ENCODE measurements around the gene MGAT5.
A peak's percentile ranks its signal among the peaks of the same experiment; 100 is the strongest.

MGAT5 gene

DNA sequence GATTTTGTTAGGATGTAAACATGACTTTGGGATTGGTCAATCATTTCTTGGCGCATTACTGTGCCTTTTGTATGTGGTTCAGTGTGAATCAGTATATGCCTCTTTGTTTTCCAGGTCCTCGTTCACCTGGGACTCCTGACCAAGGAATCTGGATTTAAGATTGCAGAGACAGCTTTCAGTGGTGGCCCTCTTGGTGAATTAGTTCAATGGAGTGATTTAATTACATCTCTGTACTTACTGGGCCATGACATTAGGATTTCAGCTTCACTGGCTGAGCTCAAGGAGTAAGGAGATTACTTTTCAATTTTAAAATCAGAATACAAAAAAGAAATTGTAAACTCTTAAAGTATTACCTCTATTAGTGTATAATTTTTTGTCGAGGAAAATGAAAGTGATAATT, 87.6 kb downstream of the MGAT5 start:
- no peak for FAIRE-seq

DNA sequence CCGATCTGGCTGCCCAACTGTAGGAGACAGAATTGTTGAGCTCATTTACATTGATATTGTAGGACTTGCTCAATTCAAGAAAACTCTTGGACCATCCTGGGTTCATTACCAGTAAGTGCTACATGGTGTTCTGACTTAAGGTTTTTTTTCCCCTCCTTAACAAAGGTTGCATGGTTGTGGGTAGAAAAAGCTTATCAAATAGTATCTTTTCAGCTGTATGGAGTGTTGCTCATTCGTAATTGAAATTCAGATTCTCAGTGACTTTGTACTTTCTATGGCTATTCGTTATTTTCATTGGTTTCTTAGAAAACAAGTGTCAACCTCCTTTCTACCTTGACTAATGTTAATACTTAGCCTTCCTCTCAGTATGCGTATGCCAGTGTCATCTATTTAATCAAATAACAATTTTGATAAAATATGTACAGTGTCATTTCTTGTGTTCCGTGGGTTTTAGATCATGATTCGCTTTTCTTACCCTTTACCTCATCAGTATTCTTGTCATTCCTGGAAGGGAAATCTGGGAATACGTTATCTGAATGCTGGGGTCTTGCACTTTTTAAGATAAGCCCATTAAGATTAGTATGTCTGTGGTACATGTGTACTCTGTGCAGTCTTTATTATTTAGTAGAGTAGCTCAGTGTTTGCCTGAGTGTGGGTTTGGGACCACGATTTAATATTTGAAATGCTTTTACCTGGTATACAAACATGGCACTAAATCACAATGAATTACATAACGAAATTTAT, 91.3 kb downstream of the MGAT5 start:
- FAIRE-seq, result no peak

DNA sequence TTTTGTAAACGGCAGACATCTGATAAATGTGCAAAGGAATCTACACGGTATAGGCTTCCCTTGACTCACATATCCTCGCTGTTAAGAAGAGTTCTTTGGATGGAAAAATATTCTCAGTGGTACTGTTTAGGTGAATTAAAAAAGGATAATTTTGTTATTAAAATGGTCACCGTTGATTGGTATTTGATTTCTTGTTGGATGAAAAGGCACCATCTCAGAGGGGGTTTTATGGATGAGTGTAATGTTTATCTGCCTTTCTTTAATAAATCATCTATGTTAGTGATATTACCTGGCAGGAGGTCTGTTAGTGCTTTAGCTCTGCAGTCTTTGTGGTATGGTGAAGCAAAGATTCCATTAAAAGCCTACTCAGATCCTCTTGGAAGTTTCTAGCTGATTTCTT, 92.3 kb downstream of the MGAT5 start:
- FAIRE-seq, result no peak

GRCh38 chr2:134347756-134348155, 93.9 kb downstream of the MGAT5 start:
- no peak for FAIRE-seq

- FAIRE-seq, result peak; percentile 65
Observed at GRCh38 chr2:134348239-134348638, 94.4 kb downstream of the MGAT5 start.

DNA sequence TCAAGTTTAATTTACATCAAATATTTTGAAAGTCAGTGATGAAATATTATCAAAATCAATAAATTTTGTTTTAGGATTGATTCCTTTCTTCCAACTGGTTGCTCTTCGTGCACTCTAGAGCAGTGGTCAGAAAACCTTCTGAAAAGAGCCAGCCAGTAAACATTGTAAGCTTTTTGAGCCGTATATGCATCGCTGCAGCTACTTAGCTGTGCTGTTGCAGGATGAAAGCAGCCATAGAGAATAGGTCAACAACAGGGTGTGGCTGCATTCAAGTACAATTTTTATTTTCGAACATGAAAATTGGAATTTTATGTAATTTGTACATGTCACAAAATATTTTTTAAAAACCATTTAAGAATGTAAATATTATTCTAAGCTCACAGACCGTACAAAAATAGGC, 94.9 kb downstream of the MGAT5 start:
- FAIRE-seq, result peak; percentile 88

DNA sequence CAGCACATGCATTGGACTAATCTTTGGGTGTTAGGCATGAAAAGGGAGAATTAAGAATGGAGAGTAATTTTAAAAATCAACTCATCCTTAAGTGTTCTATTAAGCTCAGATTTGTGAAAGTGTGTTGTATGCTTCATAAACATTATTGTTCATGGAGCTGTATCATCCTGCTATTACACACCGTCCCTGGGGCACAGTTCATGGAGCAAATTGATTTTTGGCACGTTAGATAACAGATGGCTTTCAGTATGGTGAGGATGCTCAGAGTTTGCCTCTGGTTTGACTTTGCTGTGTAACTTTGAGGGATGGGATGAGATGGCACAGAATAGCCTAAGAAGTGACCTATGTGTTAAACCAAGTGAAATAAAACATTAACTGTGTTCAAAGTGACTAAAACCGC, 97.1 kb downstream of the MGAT5 start:
- FAIRE-seq, result no peak

GRCh38 chr2:134351899-134352298, 98.0 kb downstream of the MGAT5 start:
- no peak for FAIRE-seq

DNA sequence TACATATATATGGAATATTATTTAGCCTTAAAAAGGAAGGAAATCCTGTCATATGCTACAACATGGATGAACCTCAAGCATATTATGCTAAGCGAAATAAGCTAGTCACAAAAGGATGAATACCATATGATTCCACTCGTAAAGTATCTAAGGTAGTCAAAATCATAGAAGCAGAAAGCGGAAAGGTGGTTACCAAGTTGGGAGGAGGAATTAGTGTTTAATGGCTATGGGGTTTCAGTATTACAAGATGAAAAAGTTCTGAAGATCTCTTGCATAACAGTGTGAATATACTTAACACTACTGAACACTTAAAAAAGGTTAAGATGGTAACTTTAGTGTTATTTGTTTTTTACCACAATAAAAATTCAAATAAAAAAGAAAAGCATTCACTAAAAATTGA, 99.0 kb downstream of the MGAT5 start:
- FAIRE-seq, result no peak

DNA sequence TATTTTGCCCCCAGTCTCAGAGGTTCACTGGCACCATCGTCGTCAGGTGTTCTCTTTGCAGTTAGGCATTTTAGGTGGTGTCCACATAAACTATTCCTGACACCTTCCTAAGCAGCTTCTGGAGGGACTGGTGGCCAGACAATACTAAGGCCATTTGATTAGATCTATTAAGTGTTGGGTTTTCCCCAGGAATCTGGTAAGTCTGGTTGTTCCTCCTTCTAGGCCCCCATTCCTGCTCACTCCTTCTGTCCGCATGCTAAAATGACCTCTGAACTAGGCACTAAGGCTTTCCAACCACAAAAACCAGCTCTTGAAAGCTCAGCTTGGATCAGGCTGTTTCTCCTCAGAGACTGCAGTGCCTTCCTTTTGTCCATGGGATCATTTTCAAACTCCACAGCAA, 100.7 kb downstream of the MGAT5 start:
- FAIRE-seq, result no peak

DNA sequence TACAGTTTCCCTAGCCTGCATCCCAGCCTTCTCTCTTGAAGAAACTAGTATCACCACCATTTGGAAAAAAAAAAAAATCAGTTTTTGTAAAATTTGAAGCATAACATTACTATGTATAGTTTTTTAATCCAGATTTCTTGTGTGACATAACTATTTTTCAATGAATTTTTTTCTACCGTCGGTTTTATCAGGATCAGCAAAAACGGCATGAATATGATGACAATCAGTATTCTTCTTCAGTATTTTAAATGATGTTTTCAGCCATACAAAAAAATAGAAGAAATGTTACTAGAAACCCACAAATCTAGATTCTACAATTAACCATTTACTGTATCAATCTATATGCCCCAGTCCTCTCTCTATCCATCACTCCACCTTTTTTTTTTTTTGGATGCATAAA, 103.9 kb downstream of the MGAT5 start:
- FAIRE-seq, result no peak

DNA sequence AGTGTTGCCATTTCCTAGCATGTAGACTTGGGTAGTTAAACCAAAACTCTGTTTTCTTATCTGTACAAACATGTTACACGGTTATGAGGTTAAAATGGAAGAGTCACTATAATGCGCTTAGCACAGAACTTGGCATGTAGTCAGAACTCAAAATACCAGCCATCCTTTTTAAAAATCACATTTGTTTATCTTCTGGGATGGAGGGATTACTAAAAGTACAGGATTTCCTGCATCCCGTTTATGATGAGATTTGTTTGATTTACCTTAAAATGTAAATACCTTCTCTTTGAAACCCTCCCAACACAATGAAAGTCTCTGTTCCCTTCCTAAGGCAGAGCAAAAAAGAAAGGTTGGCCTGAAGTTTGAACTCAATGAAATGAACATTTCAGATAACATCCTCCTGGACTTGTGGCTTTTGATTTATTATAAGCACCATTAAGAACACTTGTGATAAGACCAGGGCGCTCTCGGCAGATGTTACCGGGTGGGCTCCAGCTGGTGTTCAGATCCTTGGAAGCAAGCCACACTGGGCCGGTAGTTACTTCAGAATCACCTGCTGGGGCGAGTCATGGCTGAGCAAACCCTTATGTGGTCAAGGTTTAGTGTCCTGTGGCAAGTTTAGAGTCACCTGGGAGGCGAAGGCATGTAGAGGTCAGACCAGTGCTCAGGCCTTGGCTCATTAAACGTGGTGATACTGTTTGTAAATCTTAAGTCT, 105.7 kb downstream of the MGAT5 start:
- no peak for FAIRE-seq

DNA sequence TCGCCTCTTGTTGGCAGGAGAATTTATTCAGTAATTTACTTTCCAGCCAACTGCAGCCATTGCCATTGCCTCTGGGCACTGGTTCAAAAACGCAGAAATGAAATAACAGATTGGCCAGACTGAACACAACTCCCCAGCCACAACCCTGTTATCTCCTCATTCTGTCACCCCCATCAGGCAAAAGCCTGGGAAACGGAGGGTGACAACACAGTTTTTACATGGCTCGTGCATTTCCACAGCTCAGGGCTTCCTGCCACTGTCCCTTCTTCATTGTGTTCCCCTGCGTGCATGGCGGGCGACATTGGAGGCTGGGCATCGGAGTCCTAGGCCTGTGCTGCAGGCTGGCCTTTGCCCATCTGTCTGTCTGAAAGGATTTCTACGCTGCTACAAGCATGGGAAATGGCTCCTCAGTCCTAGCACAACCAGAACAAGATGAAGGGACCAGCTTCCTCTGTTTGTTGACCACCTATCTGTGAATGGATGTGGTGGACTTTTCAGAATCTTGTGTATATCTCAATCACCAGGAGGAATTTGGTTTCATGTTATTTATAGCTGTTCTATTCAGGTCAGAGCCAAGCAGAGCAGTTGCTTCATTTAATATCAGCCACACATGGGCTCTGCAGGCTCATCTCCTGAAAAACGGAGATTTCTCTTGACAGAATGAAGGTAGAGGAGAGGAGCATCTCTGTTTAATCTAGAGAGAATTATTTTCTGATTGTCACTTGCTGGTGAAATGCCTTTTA, 107.0 kb downstream of the MGAT5 start:
- no peak for FAIRE-seq

GRCh38 chr2:134361648-134362047, 107.8 kb downstream of the MGAT5 start:
- FAIRE-seq, result no peak

- no peak for FAIRE-seq
Observed at GRCh38 chr2:134362152-134362668, 108.3 kb downstream of the MGAT5 start.

DNA sequence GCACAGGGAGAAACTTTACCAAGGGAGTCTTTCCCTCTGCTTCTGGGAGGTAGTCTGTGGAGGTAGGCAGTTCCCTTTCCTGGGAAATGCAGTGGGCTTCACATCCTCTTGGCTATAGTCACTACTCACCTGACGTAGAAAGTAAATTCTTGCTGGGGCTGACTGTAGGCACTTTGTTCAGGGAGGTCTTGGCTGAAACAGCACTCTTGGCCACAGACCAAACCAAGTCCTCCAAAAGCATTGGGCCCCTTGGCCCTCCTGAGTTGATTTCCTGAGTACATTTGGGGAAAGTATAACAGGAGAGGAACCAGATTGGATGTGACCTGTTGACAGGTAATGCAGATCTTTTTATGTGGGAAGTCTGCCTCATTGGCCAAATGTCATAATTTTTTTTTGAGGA, 108.9 kb downstream of the MGAT5 start:
- no peak for FAIRE-seq

GRCh38 chr2:134365356-134365755, 111.5 kb downstream of the MGAT5 start:
- FAIRE-seq, result no peak

DNA sequence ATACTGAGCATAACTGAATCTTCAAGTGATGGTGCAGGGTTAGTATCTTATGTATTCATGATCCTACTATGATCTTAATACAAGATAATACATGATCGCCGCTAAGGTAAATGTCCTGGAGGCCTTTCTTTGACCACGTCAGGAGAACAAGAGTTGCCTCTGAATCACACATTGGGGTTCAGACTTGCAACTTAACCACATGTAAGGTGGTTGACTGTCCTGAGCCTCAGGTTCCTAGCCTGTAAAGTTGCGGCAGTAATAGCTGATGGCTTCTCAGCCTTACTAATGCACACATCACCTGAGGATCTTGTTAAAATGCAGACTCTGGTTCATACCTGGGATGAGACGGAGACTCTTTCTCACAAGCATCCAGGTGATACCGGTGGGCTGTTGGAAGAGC, 112.5 kb downstream of the MGAT5 start:
- FAIRE-seq, result no peak

DNA sequence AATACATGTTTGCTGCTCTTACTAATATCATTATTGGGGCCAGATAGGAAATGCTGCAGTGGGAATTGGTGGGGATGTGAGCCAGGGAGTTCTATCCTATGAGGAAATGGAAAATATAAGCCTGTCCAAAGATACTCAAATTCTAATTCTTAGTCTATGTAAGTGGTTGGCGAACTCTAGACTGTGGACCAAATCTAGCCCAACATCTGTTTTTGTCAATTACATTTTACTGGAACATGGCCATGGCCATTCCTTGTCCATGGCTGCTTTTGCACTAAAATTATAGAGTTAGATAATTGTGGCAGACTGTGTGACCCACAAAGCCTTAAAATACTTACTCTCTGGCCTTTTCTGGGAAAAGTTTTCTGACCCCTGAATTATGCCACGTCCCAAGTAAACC, 113.3 kb downstream of the MGAT5 start:
- FAIRE-seq, result no peak

DNA sequence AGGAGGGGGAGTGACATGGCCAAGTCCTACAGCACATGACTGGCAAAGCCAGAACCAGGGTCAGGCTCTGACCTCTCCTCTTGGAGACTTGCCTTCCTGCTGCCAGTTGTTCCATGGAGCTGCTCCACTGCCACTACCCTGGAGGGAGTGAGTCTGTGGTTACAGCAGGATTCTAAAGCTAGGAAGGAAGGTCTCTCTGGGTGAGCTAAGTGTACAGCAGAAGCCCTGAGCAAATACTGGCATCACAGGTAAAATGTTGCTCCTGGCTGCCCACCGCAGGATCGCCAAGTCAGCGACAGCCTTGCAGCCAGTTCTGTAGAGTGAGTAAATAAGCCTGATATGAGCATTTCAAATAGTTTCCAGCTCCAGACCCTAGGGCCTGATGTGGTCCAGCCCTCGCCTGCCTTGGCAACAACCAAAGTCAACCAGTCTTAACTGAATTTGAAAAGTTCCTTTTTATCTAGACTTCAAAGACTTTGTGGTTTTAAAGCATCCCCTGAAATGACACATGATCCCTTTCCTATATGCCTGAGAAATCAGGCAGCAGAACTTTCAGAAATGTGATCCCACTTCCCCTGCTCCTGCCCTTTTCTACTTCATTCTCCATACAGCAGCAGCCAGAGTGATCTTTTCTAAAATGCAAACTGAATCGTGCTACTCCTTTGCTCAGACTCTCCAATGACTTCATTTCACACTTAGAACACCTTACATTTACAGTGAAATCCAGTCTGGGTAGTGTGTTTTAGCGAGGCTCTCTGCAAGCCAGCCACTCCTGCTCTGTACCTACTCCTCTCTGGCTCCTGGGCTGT, 114.3 kb downstream of the MGAT5 start:
- FAIRE-seq, result no peak

- no peak for FAIRE-seq
Observed at GRCh38 chr2:134369220-134369902, 115.5 kb downstream of the MGAT5 start.

All from endometrium (tissue), 2 donors.